MG63 (cell line): ENCODE data around the gene IFI27L1. TPM values are rescaled to one million over a fixed set of nuclear protein-coding genes. Genes with fewer than 3 reads are reported as not detected.
A peak's percentile ranks its signal among the peaks of the same experiment; 100 is the strongest.
"Not testable (repeated sequence)": the region's sequence is repeated elsewhere in the genome, so short reads cannot be mapped to it uniquely, and the experiment has no call there.

Experiments
- DNase-seq: peaks from one replicate; pipeline ENCODE4 v3.0.0-alpha.2; 2020
- H3K27me3 ChIP-seq: fragments of 250-450 bp; sonication (Bioruptor Pico); 2 replicates; pipeline ENCODE4 v1.5.1; 2020; ENCODE audit warnings: mild to moderate bottlenecking, moderate library complexity
- H3K36me3 ChIP-seq: fragments of 250-450 bp; sonication (Bioruptor Pico); 2 replicates; pipeline ENCODE4 v1.5.1; 2020; ENCODE audit warnings: mild to moderate bottlenecking, moderate library complexity
- H3K4me3 ChIP-seq: fragments of 250-450 bp; sonication (Bioruptor Pico); 2 replicates; pipeline ENCODE4 v1.5.1; 2020; ENCODE audit warnings: mild to moderate bottlenecking, moderate library complexity
- H3K9me3 ChIP-seq: fragments of 250-450 bp; sonication (Bioruptor Pico); 2 replicates; pipeline ENCODE4 v1.5.1; 2020; ENCODE audit warnings: mild to moderate bottlenecking, moderate library complexity
- total RNA-seq: library from RNA; depleted of rRNA; stranded (reverse); fragments of >200 nt; shearing (Covaris generic); gene quantifications from 2 replicates; pipeline ENCODE4 v1.2.3, GENCODE V29; 2014; ENCODE audit warnings: low replicate concordance

IFI27L1 gene
- total RNA-seq, 1 experiment from 2014 or later = 16.5 TPM

DNA sequence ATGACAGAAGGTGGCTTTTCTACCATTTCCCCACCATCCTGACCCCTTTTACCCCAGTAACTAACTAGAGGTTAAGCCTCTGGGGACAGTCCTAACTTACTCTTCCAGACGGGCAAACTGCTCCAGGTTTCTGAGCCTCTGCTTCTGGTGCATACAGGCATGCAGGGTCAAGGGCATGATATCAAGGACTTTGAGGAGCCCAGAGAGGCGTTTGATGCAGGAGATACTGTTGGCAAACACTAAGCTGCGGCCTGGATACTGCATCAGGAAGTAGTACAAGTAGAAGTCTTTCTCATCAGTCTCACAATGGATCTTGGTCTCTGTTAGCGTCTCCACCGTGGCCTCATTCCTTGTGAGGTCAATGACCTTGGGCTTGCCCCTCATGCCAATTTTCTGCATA, 21.1 kb upstream of the IFI27L1 start:
- Histone ChIP-seq H3K4me3 (no peak overlapping the region), H3K9me3 (no peaks in the 10 kb centered on the region), H3K36me3 (peaks cover 30% of the 10 kb centered on the region), H3K27me3 (no peaks in the 10 kb centered on the region)
- no peak for DNase-seq

DNA sequence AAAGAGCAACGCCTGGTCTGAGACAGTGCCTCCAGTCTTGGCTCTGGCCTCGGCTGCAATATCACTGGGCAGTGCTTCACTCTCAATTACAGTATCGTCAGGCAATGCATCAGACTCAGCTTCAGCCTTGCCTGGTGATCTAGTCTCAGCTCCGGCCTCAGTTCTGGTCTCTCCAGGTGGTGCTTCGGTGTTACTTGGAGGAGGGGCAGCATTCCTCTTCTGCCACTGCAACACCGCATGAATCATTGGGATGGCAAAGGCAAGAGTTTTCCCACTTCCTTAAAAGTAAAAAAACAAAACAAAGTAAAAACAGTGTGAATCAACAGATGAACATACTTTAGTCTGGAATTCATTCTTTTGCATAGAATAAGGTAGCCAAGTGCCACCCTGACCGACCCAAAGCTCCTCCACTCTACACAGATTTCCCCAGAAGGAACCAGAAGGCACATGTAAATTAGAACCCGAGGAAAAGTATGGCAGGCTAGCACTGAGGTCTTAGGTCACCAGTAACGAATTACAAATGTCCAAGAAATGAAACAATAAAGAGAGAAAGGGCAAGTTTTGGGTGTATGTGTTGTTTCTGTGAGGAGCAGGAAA, 18.7 kb upstream of the IFI27L1 start:
- peaks cover 23% of the 10 kb centered on the region for H3K36me3 ChIP-seq
- H3K4me3 ChIP-seq = no peak overlapping the region
- peak; percentile 14 for DNase-seq
- no peaks in the 10 kb centered on the region; the same call in 1 of the 2 replicates for H3K9me3 ChIP-seq
- H3K27me3 ChIP-seq = no peaks in the 10 kb centered on the region

GRCh38 chr14:94066089-94066676, 14.9 kb upstream of the IFI27L1 start:
- Histone ChIP-seq H3K36me3 (peaks cover 10% of the 10 kb centered on the region), H3K27me3 (no peaks in the 10 kb centered on the region), H3K4me3 (no peak overlapping the region), H3K9me3 (peaks cover 15% of the 10 kb centered on the region; the same call in 1 of the 2 replicates)
- DNase-seq = no peak

GRCh38 chr14:94072076-94072475, 9.0 kb upstream of the IFI27L1 start:
- peaks cover 28% of the 10 kb centered on the region for H3K9me3 ChIP-seq
- H3K27me3 ChIP-seq, DNase-seq, H3K4me3 ChIP-seq: not testable (repeated sequence)
- peaks cover 25% of the 10 kb centered on the region for H3K36me3 ChIP-seq

GRCh38 chr14:94074534-94074933, 6.6 kb upstream of the IFI27L1 start:
- H3K4me3 ChIP-seq = no peak overlapping the region
- DNase-seq = no peak
- H3K27me3 ChIP-seq = no peaks in the 10 kb centered on the region
- peaks cover 21% of the 10 kb centered on the region for H3K9me3 ChIP-seq
- H3K36me3 ChIP-seq = peaks cover 50% of the 10 kb centered on the region

GRCh38 chr14:94075008-94075407, 6.1 kb upstream of the IFI27L1 start:
- Histone ChIP-seq H3K4me3 (no peak overlapping the region), H3K36me3 (peaks cover 51% of the 10 kb centered on the region), H3K27me3 (no peaks in the 10 kb centered on the region), H3K9me3 (peaks cover 21% of the 10 kb centered on the region)
- no peak for DNase-seq

DNA sequence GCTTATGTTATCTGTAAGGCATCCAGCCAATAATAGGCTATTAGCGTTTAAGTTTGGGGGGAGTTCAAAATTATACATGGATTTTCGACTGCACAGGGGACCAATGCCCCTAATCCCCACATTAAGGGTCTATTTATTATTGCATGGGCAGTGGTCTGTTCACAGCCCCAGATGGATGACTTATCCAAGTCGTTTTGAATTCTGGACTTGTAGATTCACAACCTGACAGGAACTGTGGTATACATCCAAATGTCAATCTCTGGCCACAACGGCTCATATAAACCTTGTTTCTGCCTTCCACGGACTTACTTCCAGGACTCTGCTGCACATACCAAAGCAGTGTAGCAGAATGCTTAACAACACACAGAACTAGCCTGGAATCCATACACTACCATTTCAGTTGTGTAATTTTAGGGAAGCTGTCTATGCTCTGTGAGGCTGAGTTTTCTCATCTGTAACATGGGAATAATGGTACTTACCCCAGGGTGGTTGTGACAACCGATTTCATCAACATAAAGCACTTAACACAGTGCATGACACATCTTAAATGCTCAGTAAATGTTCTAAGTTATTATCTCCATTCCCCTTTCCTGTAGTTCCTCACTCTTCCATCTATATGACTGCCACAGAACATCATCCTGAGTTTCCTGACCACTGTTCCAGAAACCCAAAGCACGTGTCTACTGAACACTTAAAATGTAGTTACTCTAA, 3.8 kb upstream of the IFI27L1 start:
- no peak for DNase-seq
- peaks cover 10% of the 10 kb centered on the region for H3K9me3 ChIP-seq
- peaks cover 53% of the 10 kb centered on the region for H3K36me3 ChIP-seq
- H3K27me3 ChIP-seq = no peaks in the 10 kb centered on the region
- H3K4me3 ChIP-seq = no peak overlapping the region

- Histone ChIP-seq H3K36me3 (peaks cover 53% of the 10 kb centered on the region), H3K4me3 (no peak overlapping the region), H3K9me3 (peaks cover 6% of the 10 kb centered on the region), H3K27me3 (no peaks in the 10 kb centered on the region)
- no peak for DNase-seq
Measured at GRCh38 chr14:94077823-94078222, 3.3 kb upstream of the IFI27L1 start.

- peaks cover 44% of the 10 kb centered on the region for H3K36me3 ChIP-seq
- peaks cover 4% of the 10 kb centered on the region for H3K9me3 ChIP-seq
- H3K4me3 ChIP-seq = peak overlapping the region; percentile 89
- no peak for DNase-seq
- no peaks in the 10 kb centered on the region for H3K27me3 ChIP-seq
Measured at GRCh38 chr14:94079891-94080620, 1.1 kb upstream of the IFI27L1 start.

GRCh38 chr14:94081386-94081820, 293 bp downstream of the IFI27L1 start:
- Histone ChIP-seq H3K9me3 (no peaks in the 10 kb centered on the region; the same call in 1 of the 2 replicates), H3K36me3 (peaks cover 31% of the 10 kb centered on the region), H3K27me3 (no peaks in the 10 kb centered on the region), H3K4me3 (peak overlapping the region; percentile 89)
- DNase-seq = no peak

- no peak for DNase-seq
- no peaks in the 10 kb centered on the region for H3K9me3 ChIP-seq
- no peaks in the 10 kb centered on the region for H3K36me3 ChIP-seq
- H3K27me3 ChIP-seq = no peaks in the 10 kb centered on the region
- H3K4me3 ChIP-seq = no peak overlapping the region
Measured at GRCh38 chr14:94087891-94088290, 6.8 kb downstream of the IFI27L1 start.

- Histone ChIP-seq H3K27me3 (no peaks in the 10 kb centered on the region), H3K9me3 (no peaks in the 10 kb centered on the region), H3K36me3 (no peaks in the 10 kb centered on the region), H3K4me3 (no peak overlapping the region)
- DNase-seq = no peak
Measured at GRCh38 chr14:94088516-94088915, 7.4 kb downstream of the IFI27L1 start.

DNA sequence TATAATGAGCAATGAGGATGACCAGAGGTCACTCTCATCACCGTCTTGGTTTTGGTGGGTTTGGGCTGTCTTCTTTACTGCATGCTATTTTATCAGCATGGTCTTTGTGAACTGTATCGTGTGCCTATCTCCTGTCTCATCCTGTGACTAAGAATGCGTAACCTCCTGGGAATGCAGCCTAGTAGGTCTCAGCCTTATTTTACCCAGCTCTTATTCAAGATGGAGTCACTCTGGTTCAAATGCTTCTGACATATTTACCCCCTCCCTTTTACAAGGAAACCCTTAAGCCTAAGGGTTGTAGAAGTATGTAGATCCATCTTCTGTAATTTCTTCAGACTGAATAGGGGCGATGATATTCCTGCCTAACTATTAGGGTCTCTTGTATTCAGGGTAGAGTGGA, 8.4 kb downstream of the IFI27L1 start:
- Histone ChIP-seq H3K27me3 (no peaks in the 10 kb centered on the region), H3K9me3 (no peaks in the 10 kb centered on the region), H3K4me3 (no peak overlapping the region), H3K36me3 (no peaks in the 10 kb centered on the region)
- DNase-seq = no peak

DNA sequence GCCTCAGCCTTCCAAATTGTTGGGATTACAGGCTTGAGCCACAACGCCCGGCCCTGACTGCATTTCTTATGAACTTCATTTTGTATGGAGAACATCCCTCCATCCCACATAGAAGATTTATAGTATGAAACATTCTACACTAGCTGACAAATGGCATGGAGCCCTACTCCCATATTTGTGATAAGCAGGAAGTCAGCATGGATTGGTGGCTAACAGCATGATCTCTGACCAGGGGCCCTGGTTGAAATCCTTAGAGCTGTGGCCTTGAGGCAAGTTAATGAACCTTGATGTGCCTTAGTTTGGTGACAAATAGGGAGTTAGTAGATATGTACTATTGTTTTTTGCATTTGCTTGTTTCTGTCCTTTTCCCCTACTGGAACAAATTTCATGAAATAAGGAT, 12.3 kb downstream of the IFI27L1 start:
- DNase-seq = no peak
- no peaks in the 10 kb centered on the region for H3K9me3 ChIP-seq
- no peaks in the 10 kb centered on the region for H3K36me3 ChIP-seq
- no peak overlapping the region for H3K4me3 ChIP-seq
- no peaks in the 10 kb centered on the region for H3K27me3 ChIP-seq

DNA sequence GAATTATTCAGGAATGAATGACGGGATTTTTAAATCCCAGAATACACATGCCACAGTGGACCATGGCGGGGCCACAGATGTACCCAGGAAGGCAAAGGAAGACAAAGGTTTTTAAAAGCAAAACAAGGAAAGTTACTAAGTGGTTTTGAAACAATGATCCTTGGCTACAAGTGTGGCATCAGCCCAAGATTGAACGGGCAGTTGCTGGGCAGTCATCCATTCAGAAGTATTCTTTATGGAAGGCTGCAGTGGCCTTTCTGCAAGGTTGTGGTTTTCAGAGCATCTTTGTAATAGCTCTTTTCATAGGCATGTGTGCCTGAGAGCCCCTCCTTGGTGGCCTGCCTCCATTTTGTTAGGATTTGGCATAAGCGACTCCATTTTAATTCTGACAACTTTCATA, 16.0 kb downstream of the IFI27L1 start:
- no peaks in the 10 kb centered on the region for H3K36me3 ChIP-seq
- no peak overlapping the region for H3K4me3 ChIP-seq
- no peaks in the 10 kb centered on the region for H3K9me3 ChIP-seq
- DNase-seq = no peak
- no peaks in the 10 kb centered on the region for H3K27me3 ChIP-seq

DNA sequence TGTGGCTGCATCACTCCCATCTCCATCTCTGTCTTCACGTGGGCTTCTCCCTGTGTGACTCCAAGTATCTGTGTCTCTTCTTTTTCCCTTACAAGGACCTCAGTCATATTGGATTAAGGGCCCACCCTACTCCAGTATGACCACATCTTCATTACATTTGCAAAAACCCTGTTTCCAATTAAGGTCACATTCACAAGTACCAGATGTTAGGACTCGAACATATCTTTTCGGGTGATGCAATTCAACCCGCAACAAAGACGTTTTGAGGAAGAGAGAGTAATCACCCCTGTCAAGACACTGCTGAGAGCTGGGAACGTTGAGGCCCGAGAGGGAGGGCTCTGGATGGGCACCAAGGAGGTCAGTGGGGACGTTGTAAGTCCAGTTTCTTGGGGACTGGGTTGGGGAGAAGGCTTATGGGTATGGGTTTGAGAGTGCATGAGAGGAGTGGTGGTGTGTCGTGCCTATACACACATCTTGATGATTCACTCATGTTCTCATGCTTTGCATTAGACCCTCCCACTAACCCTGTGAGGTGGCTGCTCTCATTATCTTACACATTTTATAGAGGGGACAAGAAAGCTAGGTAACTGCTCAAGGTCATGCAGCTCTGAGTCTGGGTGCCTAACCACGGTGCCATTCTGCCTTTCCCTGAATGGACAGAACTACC, 17.3 kb downstream of the IFI27L1 start:
- DNase-seq = no peak

GRCh38 chr14:94099006-94099405, 17.9 kb downstream of the IFI27L1 start:
- DNase-seq = no peak
- H3K36me3 ChIP-seq = no peaks in the 10 kb centered on the region
- H3K9me3 ChIP-seq = no peaks in the 10 kb centered on the region
- no peaks in the 10 kb centered on the region for H3K27me3 ChIP-seq
- no peak overlapping the region for H3K4me3 ChIP-seq

More for the DNA sequence above, 17.3 kb downstream of the IFI27L1 start:
- no peaks in the 10 kb centered on the region for H3K36me3 ChIP-seq
- H3K27me3 ChIP-seq = no peaks in the 10 kb centered on the region
- no peaks in the 10 kb centered on the region for H3K9me3 ChIP-seq
- no peak overlapping the region for H3K4me3 ChIP-seq
